A673 (cell line): ENCODE measurements around the gene PMAIP1. TPM values are rescaled to one million over a fixed set of nuclear protein-coding genes. Genes with fewer than 3 reads are reported as not detected.

Experiments
- BruUV-seq: library from RNA; stranded (reverse); fragments of 400-500 nt; replicated peaks from 2 replicates; lab custom pipeline; 2021; lab: Mats Ljungman, UMichigan
- CTCF ChIA-PET: fragments of 300-600 bp; sonication (Branson Sonifier 250); formaldehyde crosslinking; loops from one replicate; lab custom pipeline; 2022; ENCODE audit warnings: antibody characterized with exemption; lab: Charles Lee
- POLR2A ChIA-PET: fragments of 300-600 bp; sonication (Branson Sonifier 250); formaldehyde crosslinking; loops from one replicate; lab custom pipeline; 2022; ENCODE audit warnings: antibody characterized with exemption; ENCODE audit not compliant: low non-redundant PET; lab: Charles Lee
- DNase-seq: peaks from one replicate; pipeline ENCODE4 v3.0.0-alpha.2; 2015; ENCODE audit warnings: low spot score
- H3K27ac ChIP-seq: fragments of 200-600 bp; sonication (generic); 2 replicates; pipeline ENCODE4 v1.5.1; 2016; ENCODE audit warnings: mixed run types, low read depth, mild to moderate bottlenecking, mixed read lengths, antibody characterized with exemption, low read length; ENCODE audit not compliant: poor library complexity, severe bottlenecking
- H3K27me3 ChIP-seq: fragments of 200-600 bp; sonication (generic); replicated peaks from 2 replicates; pipeline ENCODE4 v1.6.1; 2017; ENCODE audit warnings: mixed run types, low read depth, mild to moderate bottlenecking, mixed read lengths, antibody characterized with exemption, low read length; ENCODE audit not compliant: insufficient read depth, poor library complexity
- H3K36me3 ChIP-seq: fragments of 200-600 bp; sonication (generic); 2 replicates; pipeline ENCODE4 v1.6.1; 2016; ENCODE audit warnings: mixed run types, mild to moderate bottlenecking, mixed read lengths, antibody characterized with exemption, low read length; ENCODE audit not compliant: insufficient read depth, poor library complexity, severe bottlenecking
- H3K4me1 ChIP-seq: fragments of 200-600 bp; sonication (generic); 2 replicates; pipeline ENCODE4 v1.6.1; 2017; ENCODE audit warnings: mixed run types, mild to moderate bottlenecking, mixed read lengths, antibody characterized with exemption, low read length; ENCODE audit not compliant: insufficient read depth, poor library complexity, severe bottlenecking
- H3K4me3 ChIP-seq: fragments of 200-600 bp; sonication (generic); 2 replicates; pipeline ENCODE4 v1.5.1; 2016; ENCODE audit warnings: low read depth, mixed run types, mild to moderate bottlenecking, mixed read lengths, low read length; ENCODE audit not compliant: poor library complexity, severe bottlenecking
- H3K9me3 ChIP-seq: fragments of 200-600 bp; sonication (generic); 2 replicates; pipeline ENCODE4 v1.6.1; 2016; ENCODE audit warnings: mixed run types, low read depth, mild to moderate bottlenecking, mixed read lengths, antibody characterized with exemption, low read length; ENCODE audit not compliant: poor library complexity, severe bottlenecking
- CTCF ChIP-seq: fragments of 300-800, 200-600 bp; sonication (generic); conservative IDR thresholded peaks from 2 replicates; pipeline ENCODE4 v1.5.1; 2017; ENCODE audit warnings: low read depth, mild to moderate bottlenecking, antibody characterized with exemption, low read length, moderate library complexity, mixed read lengths
- EZH2 ChIP-seq: fragments of 200-600 bp; sonication (generic); IDR thresholded peaks from 2 replicates; pipeline ENCODE4 v1.6.1; 2017; ENCODE audit warnings: borderline replicate concordance, low read depth, mild to moderate bottlenecking, mixed read lengths, antibody characterized with exemption, low read length; ENCODE audit not compliant: poor library complexity, severe bottlenecking
- intact Hi-C: fragments of 100-400 bp; cut with micrococcal nuclease; formaldehyde crosslinking; loops from one replicate; pipeline ENCODE4 v1.10.0; 2022; ENCODE audit not compliant: unreplicated experiment
- total RNA-seq: library from RNA; stranded (reverse); gene quantifications from 2 replicates; pipeline ENCODE4 v1.2.3, GENCODE V29; 2021

PMAIP1 gene
- total RNA-seq, 1 experiment from 2014 or later, result 43.6 TPM

GRCh38 chr18:59876310-59876626, 23.5 kb upstream of the PMAIP1 start:
- TF ChIP-seq EZH2, result no peak
- TF ChIP-seq CTCF, result no peak
- no TSS peak for BruUV-seq
- H3K4me1 ChIP-seq, result no peaks in the 10 kb centered on the region
- no peak overlapping the region for H3K4me3 ChIP-seq
- ChIA-PET CTCF (no interaction called here), POLR2A (interaction anchor here (0.6 kb wide), 1 partner anchor 24 kb away, joined by 3 read pairs; the partner anchor contains the start of gene PMAIP1)
- DNase-seq, result no peak
- no peak overlapping the region for H3K27ac ChIP-seq
- no peaks in the 10 kb centered on the region for H3K9me3 ChIP-seq
- intact Hi-C loops, result no loop called here
- H3K27me3 ChIP-seq, result no peaks in the 10 kb centered on the region
- no peaks in the 10 kb centered on the region for H3K36me3 ChIP-seq

DNA sequence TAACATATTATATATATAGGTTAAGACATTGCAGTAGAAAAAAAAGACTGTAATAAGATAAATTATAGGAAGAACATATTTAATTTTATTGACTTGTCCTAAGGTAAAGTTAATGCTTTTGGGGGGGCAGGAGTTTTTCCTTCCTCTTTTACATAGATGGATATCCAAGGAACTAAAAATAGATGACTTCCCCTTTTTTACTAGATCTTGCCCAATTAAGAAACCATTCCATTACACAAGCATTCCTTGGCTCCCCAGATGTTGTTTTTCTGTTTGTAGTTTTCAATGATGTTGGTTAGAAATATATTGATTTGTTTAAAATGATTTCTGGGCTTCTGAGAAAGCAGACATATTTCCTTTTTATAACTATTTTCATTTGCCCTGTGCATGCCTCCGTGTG, 22.4 kb upstream of the PMAIP1 start:
- intact Hi-C loops, result no loop called here
- Histone ChIP-seq H3K4me1 (peaks cover 2% of the 10 kb centered on the region), H3K4me3 (no peak overlapping the region), H3K36me3 (no peaks in the 10 kb centered on the region), H3K9me3 (no peaks in the 10 kb centered on the region), H3K27ac (no peak overlapping the region), H3K27me3 (no peaks in the 10 kb centered on the region)
- no peak for DNase-seq
- no TSS peak for BruUV-seq
- TF ChIP-seq EZH2 (no peak), CTCF (no peak)
- ChIA-PET CTCF (interaction anchor here (0.7 kb wide), 1 partner anchor 12 kb away, joined by 11 read pairs; no protein-coding TSS in a partner anchor), POLR2A (no interaction called here)

- TF ChIP-seq EZH2 (no peak), CTCF (no peak)
These were observed 21.2 kb upstream of the PMAIP1 start for GRCh38 chr18:59878644-59879043.

More at GRCh38 chr18:59878644-59879043, 21.2 kb upstream of the PMAIP1 start:
- intact Hi-C loops, result no loop called here
- Histone ChIP-seq H3K4me3 (no peak overlapping the region), H3K9me3 (no peaks in the 10 kb centered on the region), H3K27ac (no peak overlapping the region), H3K4me1 (peaks cover 5% of the 10 kb centered on the region), H3K27me3 (no peaks in the 10 kb centered on the region), H3K36me3 (no peaks in the 10 kb centered on the region)
- POLR2A ChIA-PET, result no interaction called here
- CTCF ChIA-PET, result no interaction called here
- no peak for DNase-seq
- BruUV-seq, result no TSS peak
